AG04450 (cell line): ENCODE measurements around the gene EXTL1. TPM values are rescaled to one million over a fixed set of nuclear protein-coding genes. Genes with fewer than 3 reads are reported as not detected.

Experiments
- CTCF ChIA-PET: fragments of 300-600, 350-600 bp; formaldehyde crosslinking; extraction: SDS; loops from one replicate; lab custom pipeline; 2022; ENCODE audit warnings: antibody characterized with exemption, inconsistent platforms; lab: Charles Lee
- POLR2A ChIA-PET: fragments of 350-600 bp; formaldehyde crosslinking; extraction: SDS; loops from one replicate; lab custom pipeline; 2021; ENCODE audit warnings: antibody characterized with exemption, inconsistent platforms; lab: Yijun Ruan, JAX
- DNase-seq: peaks from one replicate; pipeline ENCODE4 v3.0.0-alpha.2; 2011; ENCODE audit warnings: low read depth, low spot score
- H3K27ac ChIP-seq: one replicate; pipeline ENCODE4 v1.5.1; 2012; ENCODE audit warnings: low read depth, low read length, control low read depth
- H3K27me3 ChIP-seq: one replicate; pipeline ENCODE4 v1.6.0; 2012; ENCODE audit warnings: low read length; ENCODE audit not compliant: control insufficient read depth, insufficient read depth
- H3K4me3 ChIP-seq: 2 replicates; pipeline ENCODE4 v1.5.1; 2011; ENCODE audit warnings: mild to moderate bottlenecking, low read depth, low read length, control low read depth
- H3K9me3 ChIP-seq: 2 replicates; pipeline ENCODE4 v1.5.1; 2012; ENCODE audit warnings: low read length; ENCODE audit not compliant: control insufficient read depth, insufficient read depth
- CTCF ChIP-seq: IDR thresholded peaks from 2 replicates; pipeline ENCODE4 v1.5.1; 2011; ENCODE audit warnings: low read depth, low read length, control low read depth, inconsistent platforms
- polyA plus RNA-seq: library from polyadenylated mRNA; depleted of rRNA; stranded (reverse); fragments of >200 nt; gene quantifications from 2 replicates; pipeline ENCODE4 v1.2.3, GENCODE V29; 2011

Gene EXTL1
- polyA plus RNA-seq, 1 experiment, result 1.3 TPM

- TF ChIP-seq CTCF, result no peak
- ChIA-PET POLR2A (interaction anchor here (0.5 to 1.9 kb wide), 6 partner anchors 20 to 178 kb away, joined by 3 to 14 read pairs (median 4); partner anchors contain the start of genes MTFR1L and STMN1), CTCF (interaction anchor here (0.5 to 12.2 kb wide), 31 partner anchors 9 to 498 kb away, joined by 3 to 214 read pairs (median 4); no protein-coding TSS in a partner anchor)
- peak overlapping the region; percentile 63 for H3K27ac ChIP-seq
- no peak for DNase-seq
- H3K27me3 ChIP-seq, result no peaks in the 10 kb centered on the region
- peak overlapping the region; percentile 71 for H3K4me3 ChIP-seq
- H3K9me3 ChIP-seq, result no peaks in the 10 kb centered on the region
Observed at GRCh38 chr1:25996966-25997827, 24.4 kb upstream of the EXTL1 start.

- ChIA-PET POLR2A (interaction anchor here (0.6 to 1.9 kb wide), 6 partner anchors 71 to 178 kb away, joined by 3 to 14 read pairs (median 4); partner anchors contain the start of genes MTFR1L and STMN1), CTCF (interaction anchor here (0.5 to 12.2 kb wide), 33 partner anchors 10 to 499 kb away, joined by 3 to 214 read pairs (median 4); no protein-coding TSS in a partner anchor)
- DNase-seq, result peak; percentile 99
- peak; percentile 98 for TF ChIP-seq CTCF
- Histone ChIP-seq H3K27ac (peak within 1 kb of the TSS; percentile 63), H3K27me3 (no peaks in the 10 kb centered on the region), H3K9me3 (no peaks in the 10 kb centered on the region), H3K4me3 (peak within 1 kb of the TSS; percentile 71)
Observed at GRCh38 chr1:25997828-25998761, 23.5 kb upstream of the EXTL1 start, which contains the start of gene PAFAH2. Gene PAFAH2 (minus strand): TSS chr1:25998063. CDS start chr1:25990816, 7,247 bp downstream.

- no peak for DNase-seq
- TF ChIP-seq CTCF, result no peak
- H3K27me3 ChIP-seq, result peaks cover 2% of the 10 kb centered on the region
- H3K4me3 ChIP-seq, result no peak overlapping the region
- CTCF ChIA-PET, result interaction anchor here (0.6 to 12.2 kb wide), 6 partner anchors 94 to 460 kb away, joined by 3 to 214 read pairs (median 4); no protein-coding TSS in a partner anchor
- no peak overlapping the region for H3K27ac ChIP-seq
- POLR2A ChIA-PET, result interaction anchor here (0.6 to 0.8 kb wide), 3 partner anchors 17 to 104 kb away, joined by 3 to 6 read pairs (median 3); no protein-coding TSS in a partner anchor
- no peaks in the 10 kb centered on the region for H3K9me3 ChIP-seq
Observed at GRCh38 chr1:25999041-25999800, 22.4 kb upstream of the EXTL1 start.

- Histone ChIP-seq H3K27ac (no peak overlapping the region), H3K4me3 (no peak overlapping the region), H3K9me3 (no peaks in the 10 kb centered on the region), H3K27me3 (peaks cover 2% of the 10 kb centered on the region)
- no peak for TF ChIP-seq CTCF
- ChIA-PET POLR2A (no interaction called here), CTCF (interaction anchor here (12.2 kb wide), 1 partner anchor 109 kb away, joined by 214 read pairs; no protein-coding TSS in a partner anchor)
- no peak for DNase-seq
Observed at GRCh38 chr1:26003262-26003661, 18.3 kb upstream of the EXTL1 start.
